NCI-H2196 (cell line): Measurements from ENCODE around the gene SLC43A3.
"Not testable (repeated sequence)": the region's sequence is repeated elsewhere in the genome, so short reads cannot be mapped to it uniquely, and the experiment has no call there.

Source experiments
- DNase-seq: peaks from one replicate; lab custom pipeline; 2025; ENCODE audit not compliant: unreplicated experiment; lab: John Stamatoyannopoulos, UW

SLC43A3 gene

GRCh38 chr11:57407941-57408475, 18.9 kb downstream of the SLC43A3 start:
- DNase-seq: no peak

GRCh38 chr11:57407010-57407920, 19.7 kb downstream of the SLC43A3 start:
- DNase-seq: no peak

- no peak for DNase-seq
These were observed 20.5 kb downstream of the SLC43A3 start for GRCh38 chr11:57406337-57406904.

- no peak for DNase-seq
These were observed 21.6 kb downstream of the SLC43A3 start for GRCh38 chr11:57405271-57405860.

GRCh38 chr11:57403802-57404147, 23.1 kb downstream of the SLC43A3 start:
- DNase-seq: no peak

- not testable (repeated sequence) for DNase-seq
These were observed 23.7 kb downstream of the SLC43A3 start for GRCh38 chr11:57403003-57403801.

- DNase-seq: no peak
These were observed 24.5 kb downstream of the SLC43A3 start for GRCh38 chr11:57402188-57403002.

GRCh38 chr11:57399972-57400578, 26.8 kb downstream of the SLC43A3 start:
- no peak for DNase-seq

GRCh38 chr11:57399221-57399620, 27.7 kb downstream of the SLC43A3 start:
- DNase-seq: no peak

- no peak for DNase-seq
These were observed 29.4 kb downstream of the SLC43A3 start for GRCh38 chr11:57397394-57397990.

GRCh38 chr11:57396744-57397143, 30.2 kb downstream of the SLC43A3 start:
- no peak for DNase-seq

GRCh38 chr11:57395905-57396623, 30.9 kb downstream of the SLC43A3 start:
- DNase-seq: no peak

GRCh38 chr11:57394203-57394965, 32.5 kb downstream of the SLC43A3 start:
- DNase-seq: no peak

- no peak for DNase-seq
These were observed 34.2 kb downstream of the SLC43A3 start for GRCh38 chr11:57392763-57393105.

- DNase-seq: no peak
These were observed 34.7 kb downstream of the SLC43A3 start for GRCh38 chr11:57392066-57392762.

GRCh38 chr11:57391539-57391938, 35.4 kb downstream of the SLC43A3 start:
- DNase-seq: no peak

GRCh38 chr11:57391111-57391510, 35.8 kb downstream of the SLC43A3 start:
- DNase-seq: no peak

- DNase-seq: no peak
These were observed 36.4 kb downstream of the SLC43A3 start, which contains the start of gene PRG2 for GRCh38 chr11:57390535-57390934. Gene PRG2 (minus strand): TSS chr11:57390650. CDS start chr11:57389944, 706 bp downstream.
